Measurements from ENCODE around the gene HBZ.
"Not testable (repeated sequence)": the region's sequence is repeated elsewhere in the genome, so short reads cannot be mapped to it uniquely, and the experiment has no call there.

Gene HBZ

GRCh38 chr16:165539-166374, 13.3 kb downstream of the HBZ start, which contains the start of gene HBM:
Gene HBM (plus strand): TSS chr16:165978. CDS start chr16:165998, 20 bp downstream.
- DNase-seq: no peak

- no peak for DNase-seq
Measured at GRCh38 chr16:166375-167121, 14.1 kb downstream of the HBZ start.

GRCh38 chr16:167122-167690, 14.8 kb downstream of the HBZ start:
- DNase-seq: no peak

DNA sequence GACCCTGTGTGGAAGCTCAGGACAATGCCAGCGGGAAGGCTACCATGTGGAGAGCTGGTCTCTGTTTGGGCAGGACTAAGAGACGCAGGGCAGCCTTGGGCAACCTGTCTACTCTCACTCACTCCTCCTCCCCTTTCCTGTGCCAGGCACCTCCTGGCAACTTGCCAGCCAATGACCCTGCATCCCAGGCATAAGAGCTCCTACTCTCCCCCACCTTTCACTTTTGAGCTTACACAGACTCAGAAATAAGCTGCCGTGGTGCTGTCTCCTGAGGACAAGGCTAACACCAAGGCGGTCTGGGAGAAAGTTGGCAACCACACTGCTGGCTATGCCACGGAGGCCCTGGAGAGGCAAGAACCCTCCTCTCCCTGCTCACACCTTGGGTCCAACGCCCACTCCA, 16.0 kb downstream of the HBZ start:
- DNase-seq: no peak

GRCh38 chr16:169014-169413, 16.6 kb downstream of the HBZ start:
- DNase-seq: no peak

- DNase-seq: not testable (repeated sequence)
Measured at GRCh38 chr16:170088-170507, 17.7 kb downstream of the HBZ start.

DNA sequence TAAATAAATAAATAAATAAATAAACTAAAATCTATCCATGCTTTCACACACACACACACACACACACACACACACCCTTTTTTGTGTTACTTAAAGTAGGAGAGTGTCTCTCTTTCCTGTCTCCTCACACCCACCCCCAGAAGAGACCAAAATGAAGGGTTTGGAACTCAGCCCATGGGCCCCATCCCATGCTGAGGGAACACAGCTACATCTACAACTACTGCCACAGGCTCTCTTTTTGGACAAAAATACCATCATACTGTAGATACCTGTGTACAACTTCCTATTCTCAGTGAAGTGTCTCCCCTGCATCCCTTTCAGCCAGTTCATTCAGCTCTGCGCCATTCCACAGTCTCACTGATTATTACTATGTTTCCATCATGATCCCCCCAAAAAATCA, 18.3 kb downstream of the HBZ start:
- no peak for DNase-seq

DNA sequence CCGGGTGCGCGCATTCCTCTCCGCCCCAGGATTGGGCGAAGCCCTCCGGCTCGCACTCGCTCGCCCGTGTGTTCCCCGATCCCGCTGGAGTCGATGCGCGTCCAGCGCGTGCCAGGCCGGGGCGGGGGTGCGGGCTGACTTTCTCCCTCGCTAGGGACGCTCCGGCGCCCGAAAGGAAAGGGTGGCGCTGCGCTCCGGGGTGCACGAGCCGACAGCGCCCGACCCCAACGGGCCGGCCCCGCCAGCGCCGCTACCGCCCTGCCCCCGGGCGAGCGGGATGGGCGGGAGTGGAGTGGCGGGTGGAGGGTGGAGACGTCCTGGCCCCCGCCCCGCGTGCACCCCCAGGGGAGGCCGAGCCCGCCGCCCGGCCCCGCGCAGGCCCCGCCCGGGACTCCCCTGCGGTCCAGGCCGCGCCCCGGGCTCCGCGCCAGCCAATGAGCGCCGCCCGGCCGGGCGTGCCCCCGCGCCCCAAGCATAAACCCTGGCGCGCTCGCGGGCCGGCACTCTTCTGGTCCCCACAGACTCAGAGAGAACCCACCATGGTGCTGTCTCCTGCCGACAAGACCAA, 20.0 kb downstream of the HBZ start, which contains the start of gene HBA2:
HBA2 (plus strand) TSS at position 503 of the 568 bp plus-strand sequence; CDS start at position 540, 37 bp downstream.
- DNase-seq: not testable (repeated sequence)

GRCh38 chr16:173211-173854, 20.9 kb downstream of the HBZ start:
- DNase-seq: not testable (repeated sequence)

GRCh38 chr16:173928-174769, 21.7 kb downstream of the HBZ start:
- not testable (repeated sequence) for DNase-seq

- DNase-seq: no peak
Measured at GRCh38 chr16:175011-175949, 22.8 kb downstream of the HBZ start.

DNA sequence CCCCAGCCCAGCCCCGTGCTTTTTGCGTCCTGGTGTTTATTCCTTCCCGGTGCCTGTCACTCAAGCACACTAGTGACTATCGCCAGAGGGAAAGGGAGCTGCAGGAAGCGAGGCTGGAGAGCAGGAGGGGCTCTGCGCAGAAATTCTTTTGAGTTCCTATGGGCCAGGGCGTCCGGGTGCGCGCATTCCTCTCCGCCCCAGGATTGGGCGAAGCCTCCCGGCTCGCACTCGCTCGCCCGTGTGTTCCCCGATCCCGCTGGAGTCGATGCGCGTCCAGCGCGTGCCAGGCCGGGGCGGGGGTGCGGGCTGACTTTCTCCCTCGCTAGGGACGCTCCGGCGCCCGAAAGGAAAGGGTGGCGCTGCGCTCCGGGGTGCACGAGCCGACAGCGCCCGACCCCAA, 23.6 kb downstream of the HBZ start:
- DNase-seq: not testable (repeated sequence)

DNA sequence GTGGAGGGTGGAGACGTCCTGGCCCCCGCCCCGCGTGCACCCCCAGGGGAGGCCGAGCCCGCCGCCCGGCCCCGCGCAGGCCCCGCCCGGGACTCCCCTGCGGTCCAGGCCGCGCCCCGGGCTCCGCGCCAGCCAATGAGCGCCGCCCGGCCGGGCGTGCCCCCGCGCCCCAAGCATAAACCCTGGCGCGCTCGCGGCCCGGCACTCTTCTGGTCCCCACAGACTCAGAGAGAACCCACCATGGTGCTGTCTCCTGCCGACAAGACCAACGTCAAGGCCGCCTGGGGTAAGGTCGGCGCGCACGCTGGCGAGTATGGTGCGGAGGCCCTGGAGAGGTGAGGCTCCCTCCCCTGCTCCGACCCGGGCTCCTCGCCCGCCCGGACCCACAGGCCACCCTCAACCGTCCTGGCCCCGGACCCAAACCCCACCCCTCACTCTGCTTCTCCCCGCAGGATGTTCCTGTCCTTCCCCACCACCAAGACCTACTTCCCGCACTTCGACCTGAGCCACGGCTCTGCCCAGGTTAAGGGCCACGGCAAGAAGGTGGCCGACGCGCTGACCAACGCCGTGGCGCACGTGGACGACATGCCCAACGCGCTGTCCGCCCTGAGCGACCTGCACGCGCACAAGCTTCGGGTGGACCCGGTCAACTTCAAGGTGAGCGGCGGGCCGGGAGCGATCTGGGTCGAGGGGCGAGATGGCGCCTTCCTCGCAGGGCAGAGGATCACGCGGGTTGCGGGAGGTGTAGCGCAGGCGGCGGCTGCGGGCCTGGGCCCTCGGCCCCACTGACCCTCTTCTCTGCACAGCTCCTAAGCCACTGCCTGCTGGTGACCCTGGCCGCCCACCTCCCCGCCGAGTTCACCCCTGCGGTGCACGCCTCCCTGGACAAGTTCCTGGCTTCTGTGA, 24.3 kb downstream of the HBZ start, which contains the start of gene HBA1:
HBA1 (plus strand) TSS at position 204 of the 906 bp plus-strand sequence; CDS start at position 241, 37 bp downstream.
- not testable (repeated sequence) for DNase-seq

- DNase-seq: no peak
Measured at GRCh38 chr16:177394-177822, 25.0 kb downstream of the HBZ start.

DNA sequence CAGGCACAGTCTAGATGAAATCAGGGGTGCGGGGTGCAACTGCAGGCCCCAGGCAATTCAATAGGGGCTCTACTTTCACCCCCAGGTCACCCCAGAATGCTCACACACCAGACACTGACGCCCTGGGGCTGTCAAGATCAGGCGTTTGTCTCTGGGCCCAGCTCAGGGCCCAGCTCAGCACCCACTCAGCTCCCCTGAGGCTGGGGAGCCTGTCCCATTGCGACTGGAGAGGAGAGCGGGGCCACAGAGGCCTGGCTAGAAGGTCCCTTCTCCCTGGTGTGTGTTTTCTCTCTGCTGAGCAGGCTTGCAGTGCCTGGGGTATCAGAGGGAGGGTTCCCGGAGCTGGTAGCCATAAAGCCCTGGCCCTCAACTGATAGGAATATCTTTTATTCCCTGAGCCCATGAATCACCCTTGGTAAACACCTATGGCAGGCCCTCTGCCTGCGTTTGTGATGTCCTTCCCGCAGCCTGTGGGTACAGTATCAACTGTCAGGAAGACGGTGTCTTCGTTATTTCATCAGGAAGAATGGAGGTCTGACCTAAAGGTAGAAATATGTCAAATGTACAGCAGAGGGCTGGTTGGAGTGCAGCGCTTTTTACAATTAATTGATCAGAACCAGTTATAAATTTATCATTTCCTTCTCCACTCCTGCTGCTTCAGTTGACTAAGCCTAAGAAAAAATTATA, 25.7 kb downstream of the HBZ start:
- no peak for DNase-seq

DNA sequence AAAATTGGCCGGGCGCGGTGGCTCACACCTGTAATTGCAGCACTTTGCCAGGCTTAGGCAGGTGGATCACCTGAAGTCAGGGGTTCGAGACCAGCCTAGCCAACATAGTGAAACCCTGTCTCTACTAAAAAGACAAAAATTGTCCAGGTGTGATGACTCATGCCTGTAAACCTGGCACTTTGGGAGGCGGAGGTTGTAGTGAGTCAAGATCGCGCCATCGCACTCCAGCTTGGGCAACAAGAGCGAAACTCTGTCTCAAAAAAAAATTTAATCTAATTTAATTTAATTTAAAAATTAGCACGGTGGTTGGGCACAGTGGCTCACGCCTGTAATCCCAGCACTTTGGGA, 26.2 kb downstream of the HBZ start:
- DNase-seq: no peak

- DNase-seq: no peak
Measured at GRCh38 chr16:179211-180092, 27.0 kb downstream of the HBZ start.
